GM18517 (cell line): ENCODE results near the gene U2AF1L4.

ENCODE experiments used
- ATAC-seq: cut with Tn5 transposase; IDR thresholded peaks from one replicate; pipeline ENCODE4 v1.9.1; 2021; ENCODE audit warnings: mild to moderate bottlenecking, moderate library complexity; ENCODE audit not compliant: unreplicated experiment

Gene U2AF1L4

DNA sequence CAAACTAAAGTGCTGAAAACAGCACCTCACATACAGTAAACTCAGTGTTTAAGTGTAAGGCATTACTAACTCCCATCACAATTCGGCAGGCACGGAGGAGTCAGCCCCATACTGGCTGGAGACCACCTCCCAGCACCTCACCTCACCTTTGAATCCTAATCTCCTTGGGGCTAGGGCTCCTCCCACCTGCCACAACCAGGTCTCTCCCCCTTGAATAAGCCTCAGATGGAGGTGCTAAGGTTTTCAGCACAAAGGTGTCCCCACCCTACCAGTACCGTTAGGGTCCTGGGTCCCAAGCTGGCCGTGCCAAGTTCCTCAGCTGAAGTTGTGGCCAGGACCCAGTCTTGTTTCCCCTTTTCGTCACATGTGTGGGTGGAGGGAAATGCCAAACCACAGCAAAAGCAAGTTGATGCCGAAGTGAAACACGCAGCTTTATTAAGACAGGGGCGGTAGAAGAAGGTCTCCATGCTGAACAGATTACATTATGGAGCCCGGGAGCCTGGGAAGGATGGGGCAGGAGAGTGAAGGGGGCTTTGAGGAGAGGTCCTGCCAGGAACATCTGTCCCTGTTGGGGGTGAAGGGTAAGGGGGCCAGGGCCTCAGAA, 3.0 kb downstream of the U2AF1L4 start, which contains the start of gene IGFLR1:
Gene IGFLR1, minus strand, starts transcription at position 332 of the 604 bp plus-strand sequence. CDS start 1,272 bp downstream, outside the sequence.
- no peak for ATAC-seq

- no peak for ATAC-seq
These were observed 4.1 kb downstream of the U2AF1L4 start for GRCh38 chr19:35741203-35741515.

GRCh38 chr19:35740423-35741202, 4.6 kb downstream of the U2AF1L4 start:
- ATAC-seq: peak; percentile 46

- ATAC-seq: no peak
These were observed 5.2 kb downstream of the U2AF1L4 start for GRCh38 chr19:35740108-35740422.

DNA sequence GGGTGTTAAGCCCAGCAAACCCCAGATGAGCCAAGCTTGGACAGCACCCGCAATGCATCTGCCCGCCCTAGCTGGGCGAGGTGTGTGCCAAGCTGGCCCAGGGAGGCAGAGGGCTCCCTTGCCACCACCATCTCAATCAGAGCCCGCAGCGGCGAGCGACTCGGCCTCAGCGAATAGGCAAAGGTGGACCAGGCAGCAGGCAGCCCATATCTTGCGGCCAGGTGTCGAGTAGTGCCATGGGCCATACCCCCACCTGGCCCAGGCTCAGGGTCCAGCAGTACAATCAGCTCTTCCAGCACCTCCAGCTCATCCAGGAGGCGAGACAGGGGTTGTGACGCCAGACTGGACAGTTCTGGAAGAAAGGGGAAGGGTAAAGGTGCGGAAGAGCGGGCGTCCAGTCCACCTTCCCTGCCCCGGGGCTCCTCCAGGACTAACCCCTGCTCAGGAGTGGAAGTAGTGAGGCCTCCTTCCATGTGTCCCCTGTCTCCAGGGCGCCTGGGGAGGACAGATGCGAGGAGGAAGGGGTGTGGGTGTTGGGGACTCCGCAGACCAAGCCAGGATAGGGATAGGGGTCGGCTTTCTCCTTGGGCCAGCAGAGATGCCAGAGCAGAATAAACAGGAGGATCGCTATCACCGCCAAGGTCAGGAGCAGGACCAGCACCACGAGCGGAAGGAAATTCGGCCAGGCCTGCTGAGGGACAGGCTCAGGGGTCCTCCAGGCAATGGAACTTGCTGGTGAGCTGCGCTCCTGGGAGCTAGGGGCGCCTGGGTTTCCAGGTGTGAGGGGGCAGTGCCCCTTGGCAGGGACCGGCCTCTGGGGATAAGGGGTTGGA, 5.7 kb downstream of the U2AF1L4 start:
- ATAC-seq: no peak

DNA sequence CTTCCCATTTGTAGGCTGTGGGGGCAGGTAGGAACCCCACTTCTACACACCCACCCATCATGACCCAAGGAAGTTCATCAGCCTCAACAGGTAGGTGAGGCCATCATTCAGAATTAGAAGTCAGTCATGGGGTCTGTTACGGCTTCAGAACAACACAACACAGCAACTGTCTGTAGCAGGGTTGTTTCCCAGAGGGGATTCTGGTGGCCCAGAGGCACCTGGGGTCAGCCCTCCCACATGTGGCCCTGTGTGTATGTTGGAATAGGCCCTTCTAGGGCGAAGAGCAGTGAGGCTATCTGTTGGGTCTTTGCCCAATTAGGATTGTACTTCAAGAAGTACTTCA, 6.4 kb downstream of the U2AF1L4 start:
- ATAC-seq: no peak

DNA sequence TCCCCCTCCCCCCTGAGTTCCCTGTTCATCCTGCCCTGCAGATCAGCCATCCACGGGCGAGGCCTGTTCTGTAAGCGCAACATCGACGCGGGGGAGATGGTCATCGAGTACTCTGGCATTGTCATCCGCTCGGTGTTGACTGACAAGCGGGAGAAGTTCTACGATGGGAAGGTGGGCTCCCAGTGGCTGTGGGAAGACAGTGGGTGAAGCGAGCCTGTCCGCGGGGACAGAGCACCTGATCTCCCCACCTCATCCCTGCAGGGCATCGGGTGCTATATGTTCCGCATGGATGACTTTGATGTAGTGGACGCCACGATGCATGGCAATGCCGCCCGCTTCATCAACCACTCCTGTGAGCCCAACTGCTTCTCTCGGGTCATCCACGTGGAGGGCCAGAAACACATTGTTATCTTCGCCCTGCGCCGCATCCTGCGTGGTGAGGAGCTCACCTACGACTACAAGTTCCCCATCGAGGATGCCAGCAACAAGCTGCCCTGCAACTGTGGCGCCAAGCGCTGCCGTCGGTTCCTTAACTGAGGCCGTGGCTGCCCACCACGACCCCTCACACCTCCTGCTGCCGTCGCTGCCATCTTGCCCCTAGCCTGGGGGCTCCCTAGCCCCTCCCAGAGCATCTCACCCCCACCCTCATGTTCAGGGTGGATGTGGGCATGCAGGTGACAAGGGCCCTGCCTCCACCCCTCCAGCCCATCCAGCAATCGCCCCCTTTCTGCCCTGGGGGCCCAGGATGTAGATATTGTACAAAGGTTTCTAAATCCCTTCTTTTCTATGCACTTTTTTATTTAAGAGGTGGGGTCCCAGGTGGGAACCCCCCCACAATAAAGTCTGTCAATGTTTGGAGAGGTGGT, 7.0 kb downstream of the U2AF1L4 start:
- ATAC-seq: no peak

- ATAC-seq: no peak
These were observed 8.0 kb downstream of the U2AF1L4 start for GRCh38 chr19:35736913-35737886.

GRCh38 chr19:35734889-35735288, 10.3 kb downstream of the U2AF1L4 start:
- ATAC-seq: no peak

- ATAC-seq: no peak
These were observed 10.9 kb downstream of the U2AF1L4 start for GRCh38 chr19:35734273-35734672.

GRCh38 chr19:35733180-35734125, 11.8 kb downstream of the U2AF1L4 start:
- no peak for ATAC-seq

DNA sequence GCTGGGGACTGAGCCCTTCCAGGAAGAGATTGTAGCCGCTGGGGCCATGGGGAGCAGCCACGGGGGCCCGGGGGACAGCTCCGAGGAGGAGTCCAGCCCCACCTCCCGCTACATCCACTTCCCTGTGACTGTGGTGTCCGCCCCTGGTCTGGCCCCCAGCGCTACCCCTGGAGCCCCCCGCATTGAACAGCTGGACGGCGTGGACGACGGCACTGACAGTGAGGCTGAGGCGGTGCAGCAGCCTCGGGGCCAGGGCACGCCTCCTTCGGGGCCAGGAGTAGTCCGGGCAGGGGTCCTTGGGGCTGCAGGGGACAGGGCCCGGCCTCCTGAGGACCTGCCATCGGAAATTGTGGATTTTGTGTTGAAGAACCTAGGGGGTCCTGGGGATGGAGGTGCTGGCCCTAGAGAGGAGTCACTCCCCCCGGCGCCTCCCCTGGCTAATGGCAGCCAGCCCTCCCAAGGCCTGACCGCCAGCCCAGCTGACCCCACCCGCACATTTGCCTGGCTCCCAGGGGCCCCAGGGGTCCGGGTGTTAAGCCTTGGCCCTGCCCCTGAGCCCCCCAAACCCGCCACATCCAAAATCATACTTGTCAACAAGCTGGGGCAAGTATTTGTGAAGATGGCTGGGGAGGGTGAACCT, 12.6 kb downstream of the U2AF1L4 start:
- ATAC-seq: no peak

DNA sequence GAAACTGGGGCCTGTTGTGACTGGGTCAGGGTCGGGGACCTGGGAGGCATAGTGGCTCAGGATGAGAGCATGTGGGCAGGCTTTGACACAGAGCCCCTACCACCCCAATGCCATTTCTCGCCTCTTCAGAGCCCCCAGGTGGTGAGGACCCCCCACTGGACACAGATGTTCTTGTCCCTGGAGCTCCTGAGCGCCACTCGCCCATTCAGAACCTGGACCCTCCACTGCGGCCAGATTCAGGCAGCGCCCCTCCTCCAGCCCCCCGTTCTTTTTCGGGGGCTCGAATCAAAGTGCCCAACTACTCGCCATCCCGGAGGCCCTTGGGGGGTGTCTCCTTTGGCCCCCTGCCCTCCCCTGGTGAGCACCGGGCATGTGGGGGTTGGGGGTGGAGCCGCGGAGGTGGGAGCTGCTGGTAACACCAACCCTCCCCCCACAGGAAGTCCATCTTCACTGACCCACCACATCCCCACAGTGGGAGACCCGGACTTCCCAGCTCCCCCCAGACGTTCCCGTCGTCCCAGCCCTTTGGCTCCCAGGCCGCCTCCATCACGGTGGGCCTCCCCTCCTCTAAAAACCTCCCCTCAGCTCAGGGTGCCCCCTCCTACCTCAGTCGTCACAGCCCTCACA, 13.3 kb downstream of the U2AF1L4 start:
- no peak for ATAC-seq

- ATAC-seq: no peak
These were observed 13.9 kb downstream of the U2AF1L4 start for GRCh38 chr19:35731353-35731752.

GRCh38 chr19:35730326-35730725, 14.9 kb downstream of the U2AF1L4 start:
- ATAC-seq: no peak

GRCh38 chr19:35729763-35730162, 15.5 kb downstream of the U2AF1L4 start:
- ATAC-seq: no peak

DNA sequence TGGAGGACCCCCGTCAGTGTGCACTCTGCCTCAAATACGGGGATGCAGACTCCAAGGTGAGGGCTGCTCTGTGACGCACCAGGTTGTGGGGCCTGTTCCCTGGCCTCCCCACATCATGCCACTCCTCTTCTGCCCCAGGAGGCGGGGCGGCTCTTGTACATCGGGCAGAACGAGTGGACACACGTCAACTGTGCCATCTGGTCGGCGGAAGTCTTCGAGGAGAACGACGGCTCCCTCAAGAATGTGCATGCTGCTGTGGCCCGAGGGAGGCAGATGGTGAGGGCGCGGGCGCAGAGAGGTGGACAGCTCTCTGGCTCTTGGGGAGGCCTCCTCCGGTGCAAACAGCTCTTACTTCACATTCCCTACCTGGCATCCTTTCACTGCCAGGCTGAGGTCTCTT, 16.2 kb downstream of the U2AF1L4 start:
- no peak for ATAC-seq
